Measurements from ENCODE around the gene ZW10. TPM values are rescaled to one million over a fixed set of nuclear protein-coding genes. Genes with fewer than 3 reads are reported as not detected.

ZW10 gene
- total and polyA plus RNA-seq, 2 of the 13 experiments (the other 11 are each of a cell fraction or from before 2014, with no cell fraction given) = 5.8 to 31.3 TPM

DNA sequence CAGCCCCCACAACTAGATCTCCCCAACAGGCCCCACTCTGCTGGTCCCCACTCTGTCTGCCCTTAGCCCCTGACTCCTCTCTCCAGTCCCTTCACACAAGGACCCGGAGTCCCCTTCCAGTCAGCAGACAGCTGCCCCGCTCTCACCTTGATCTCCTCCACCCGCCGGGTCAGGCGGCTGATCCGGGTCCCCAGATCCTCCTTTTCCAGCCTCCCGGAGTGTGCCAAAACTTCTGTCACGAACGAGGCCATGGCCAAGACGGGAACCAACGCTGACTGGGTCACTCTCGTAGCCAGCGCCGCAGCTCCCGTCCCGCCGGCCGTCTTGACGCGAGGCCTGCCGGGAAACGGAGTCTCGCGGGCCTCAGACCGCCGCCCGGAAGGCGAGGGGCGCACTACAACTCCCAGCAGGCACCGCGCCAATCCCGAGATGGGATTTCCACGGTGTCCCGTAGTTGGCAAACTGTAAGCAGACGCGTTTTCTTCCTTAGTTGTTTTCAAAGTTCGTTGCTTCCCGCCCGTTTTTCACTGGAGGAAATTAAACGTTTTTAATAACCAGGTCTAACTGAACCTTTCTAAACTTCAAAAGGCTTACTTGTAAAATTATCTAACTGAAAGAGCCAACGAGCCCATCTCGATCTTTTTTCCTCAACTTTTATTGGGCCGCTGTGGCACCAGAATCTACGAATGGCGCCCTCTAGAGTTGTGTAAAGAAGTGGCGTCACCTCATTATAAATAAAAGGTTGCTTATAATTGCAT is at the start of gene ZW10 (continued):
- TF ChIP-seq, protein P1, sequence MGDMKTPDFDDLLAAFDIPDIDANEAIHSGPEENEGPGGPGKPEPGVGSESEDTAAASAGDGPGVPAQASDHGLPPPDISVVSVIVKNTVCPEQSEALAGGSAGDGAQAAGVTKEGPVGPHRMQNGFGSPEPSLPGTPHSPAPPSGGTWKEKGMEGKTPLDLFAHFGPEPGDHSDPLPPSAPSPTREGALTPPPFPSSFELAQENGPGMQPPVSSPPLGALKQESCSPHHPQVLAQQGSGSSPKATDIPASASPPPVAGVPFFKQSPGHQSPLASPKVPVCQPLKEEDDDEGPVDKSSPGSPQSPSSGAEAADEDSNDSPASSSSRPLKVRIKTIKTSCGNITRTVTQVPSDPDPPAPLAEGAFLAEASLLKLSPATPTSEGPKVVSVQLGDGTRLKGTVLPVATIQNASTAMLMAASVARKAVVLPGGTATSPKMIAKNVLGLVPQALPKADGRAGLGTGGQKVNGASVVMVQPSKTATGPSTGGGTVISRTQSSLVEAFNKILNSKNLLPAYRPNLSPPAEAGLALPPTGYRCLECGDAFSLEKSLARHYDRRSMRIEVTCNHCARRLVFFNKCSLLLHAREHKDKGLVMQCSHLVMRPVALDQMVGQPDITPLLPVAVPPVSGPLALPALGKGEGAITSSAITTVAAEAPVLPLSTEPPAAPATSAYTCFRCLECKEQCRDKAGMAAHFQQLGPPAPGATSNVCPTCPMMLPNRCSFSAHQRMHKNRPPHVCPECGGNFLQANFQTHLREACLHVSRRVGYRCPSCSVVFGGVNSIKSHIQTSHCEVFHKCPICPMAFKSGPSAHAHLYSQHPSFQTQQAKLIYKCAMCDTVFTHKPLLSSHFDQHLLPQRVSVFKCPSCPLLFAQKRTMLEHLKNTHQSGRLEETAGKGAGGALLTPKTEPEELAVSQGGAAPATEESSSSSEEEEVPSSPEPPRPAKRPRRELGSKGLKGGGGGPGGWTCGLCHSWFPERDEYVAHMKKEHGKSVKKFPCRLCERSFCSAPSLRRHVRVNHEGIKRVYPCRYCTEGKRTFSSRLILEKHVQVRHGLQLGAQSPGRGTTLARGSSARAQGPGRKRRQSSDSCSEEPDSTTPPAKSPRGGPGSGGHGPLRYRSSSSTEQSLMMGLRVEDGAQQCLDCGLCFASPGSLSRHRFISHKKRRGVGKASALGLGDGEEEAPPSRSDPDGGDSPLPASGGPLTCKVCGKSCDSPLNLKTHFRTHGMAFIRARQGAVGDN (CRISPR knock-in tag; IDR thresholded peaks at IDR 0.05) = peak; percentile 75
- TF ChIP-seq KLF12 (CRISPR knock-in tag; IDR thresholded peaks at IDR 0.05; ENCODE audit: borderline replicate concordance) (peak; percentile 65; the same call in 1 of the 2 replicates), SNAPC2 (CRISPR knock-in tag; IDR thresholded peaks at IDR 0.05) (no peak), CBX5 (CRISPR knock-in tag; IDR thresholded peaks at IDR 0.05; ENCODE audit: borderline replicate concordance) (0 out of 2 replicates have a peak, but pooled peaks have one; percentile 21), TEAD2 (CRISPR knock-in tag; IDR thresholded peaks at IDR 0.05) (no peak), BHLHE40 (IDR thresholded peaks at IDR 0.05; ENCODE audit: low read length) (no peak), SAFB2 (CRISPR knock-in tag; IDR thresholded peaks at IDR 0.05; ENCODE audit: borderline replicate concordance, low read depth) (no peak), FOXC1 (CRISPR knock-in tag; IDR thresholded peaks at IDR 0.05; ENCODE audit: borderline replicate concordance) (peak; percentile 80; the same call in 1 of the 2 replicates), SMYD3 (CRISPR knock-in tag; IDR thresholded peaks at IDR 0.05) (peak; percentile 84), ZFP37 (CRISPR knock-in tag; IDR thresholded peaks at IDR 0.05; ENCODE audit: borderline replicate concordance) (no peak; the same call in 1 of the 2 replicates), NR2F1 (CRISPR knock-in tag; IDR thresholded peaks at IDR 0.05) (no peak), ZNF143 (CRISPR knock-in tag; IDR thresholded peaks at IDR 0.05) (peak; percentile 100), HMGA1 (CRISPR knock-in tag; conservative IDR thresholded peaks at IDR 0.05) (no peak)
- TF ChIP-seq, protein P2, sequence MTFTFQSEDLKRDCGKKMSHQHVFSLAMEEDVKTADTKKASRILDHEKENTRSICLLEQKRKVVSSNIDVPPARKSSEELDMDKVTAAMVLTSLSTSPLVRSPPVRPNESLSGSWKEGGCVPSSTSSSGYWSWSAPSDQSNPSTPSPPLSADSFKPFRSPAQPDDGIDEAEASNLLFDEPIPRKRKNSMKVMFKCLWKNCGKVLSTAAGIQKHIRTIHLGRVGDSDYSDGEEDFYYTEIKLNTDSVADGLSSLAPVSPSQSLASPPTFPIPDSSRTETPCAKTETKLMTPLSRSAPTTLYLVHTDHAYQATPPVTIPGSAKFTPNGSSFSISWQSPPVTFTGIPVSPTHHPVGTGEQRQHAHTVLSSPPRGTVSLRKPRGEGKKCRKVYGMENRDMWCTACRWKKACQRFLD (CRISPR knock-in tag; IDR thresholded peaks at IDR 0.05; ENCODE audit: borderline replicate concordance) = 0 out of 2 replicates have a peak, but pooled peaks have one; percentile 43
- TF ChIP-seq, protein P3, sequence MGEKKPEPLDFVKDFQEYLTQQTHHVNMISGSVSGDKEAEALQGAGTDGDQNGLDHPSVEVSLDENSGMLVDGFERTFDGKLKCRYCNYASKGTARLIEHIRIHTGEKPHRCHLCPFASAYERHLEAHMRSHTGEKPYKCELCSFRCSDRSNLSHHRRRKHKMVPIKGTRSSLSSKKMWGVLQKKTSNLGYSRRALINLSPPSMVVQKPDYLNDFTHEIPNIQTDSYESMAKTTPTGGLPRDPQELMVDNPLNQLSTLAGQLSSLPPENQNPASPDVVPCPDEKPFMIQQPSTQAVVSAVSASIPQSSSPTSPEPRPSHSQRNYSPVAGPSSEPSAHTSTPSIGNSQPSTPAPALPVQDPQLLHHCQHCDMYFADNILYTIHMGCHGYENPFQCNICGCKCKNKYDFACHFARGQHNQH (CRISPR knock-in tag; IDR thresholded peaks at IDR 0.05) = 0 out of 2 replicates have a peak, but pooled peaks have one; percentile 39
- TF ChIP-seq, protein P4, sequence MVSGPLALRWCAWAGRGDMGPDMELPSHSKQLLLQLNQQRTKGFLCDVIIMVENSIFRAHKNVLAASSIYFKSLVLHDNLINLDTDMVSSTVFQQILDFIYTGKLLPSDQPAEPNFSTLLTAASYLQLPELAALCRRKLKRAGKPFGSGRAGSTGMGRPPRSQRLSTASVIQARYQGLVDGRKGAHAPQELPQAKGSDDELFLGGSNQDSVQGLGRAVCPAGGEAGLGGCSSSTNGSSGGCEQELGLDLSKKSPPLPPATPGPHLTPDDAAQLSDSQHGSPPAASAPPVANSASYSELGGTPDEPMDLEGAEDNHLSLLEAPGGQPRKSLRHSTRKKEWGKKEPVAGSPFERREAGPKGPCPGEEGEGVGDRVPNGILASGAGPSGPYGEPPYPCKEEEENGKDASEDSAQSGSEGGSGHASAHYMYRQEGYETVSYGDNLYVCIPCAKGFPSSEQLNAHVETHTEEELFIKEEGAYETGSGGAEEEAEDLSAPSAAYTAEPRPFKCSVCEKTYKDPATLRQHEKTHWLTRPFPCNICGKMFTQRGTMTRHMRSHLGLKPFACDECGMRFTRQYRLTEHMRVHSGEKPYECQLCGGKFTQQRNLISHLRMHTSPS (CRISPR knock-in tag; IDR thresholded peaks at IDR 0.05; ENCODE audit: low read depth) = no peak

Measured in HepG2 (cell line).